WTC11 (cell line): ENCODE measurements around the gene SLC2A10. TPM values are rescaled to one million over a fixed set of nuclear protein-coding genes. Genes with fewer than 3 reads are reported as not detected.

Experiments used
- ATAC-seq: fragments of 200-7000 bp; cut with Tn5 transposase; 2 replicates; pipeline ENCODE4 v1.10.0; 2021; ENCODE audit warnings: mild to moderate bottlenecking, moderate library complexity
- CTCF ChIA-PET: fragments of 300-600 bp; sonication (Branson Sonifier 250); formaldehyde crosslinking; loops from one replicate; lab custom pipeline; 2021; ENCODE audit warnings: antibody characterized with exemption; lab: Charles Lee
- POLR2A ChIA-PET: fragments of 350-600 bp; sonication (Branson Sonifier 250); formaldehyde crosslinking; loops from one replicate; lab custom pipeline; 2021; ENCODE audit warnings: antibody characterized with exemption; lab: Charles Lee
- DNase-seq: peaks from one replicate; pipeline ENCODE4 v3.0.0; 2021; ENCODE audit warnings: low spot score
- H3K27ac Mint-ChIP-seq: 2 replicates; pipeline ENCODE4 v1.8.0; 2021; ENCODE audit warnings: mixed read lengths
- H3K27me3 Mint-ChIP-seq: 2 replicates; pipeline ENCODE4 v1.8.0; 2021; ENCODE audit warnings: low read depth, mild to moderate bottlenecking, moderate library complexity, mixed read lengths
- H3K36me3 Mint-ChIP-seq: 2 replicates; pipeline ENCODE4 v1.8.0; 2021; ENCODE audit warnings: mixed read lengths
- H3K4me1 Mint-ChIP-seq: 2 replicates; pipeline ENCODE4 v1.8.0; 2022; ENCODE audit warnings: mixed read lengths
- H3K4me3 Mint-ChIP-seq: 2 replicates; pipeline ENCODE4 v1.8.0; 2021; ENCODE audit warnings: mild to moderate bottlenecking, moderate library complexity, mixed read lengths
- H3K9me3 Mint-ChIP-seq: 2 replicates; pipeline ENCODE4 v1.8.0; 2021; ENCODE audit warnings: mixed read lengths
- CDX4 ChIP-seq: fragments of 250-450 bp; sonication (Bioruptor Pico); IDR thresholded peaks from 2 replicates; pipeline ENCODE4 v1.9.0; 2021; ENCODE audit warnings: moderate library complexity, mild to moderate bottlenecking, inconsistent platforms, borderline replicate concordance
- CTCF ChIP-seq: fragments of 200-600 bp; IDR thresholded peaks from 2 replicates; pipeline ENCODE4 v1.8.0; 2022; ENCODE audit warnings: antibody characterized with exemption
- ESRRA ChIP-seq: sonication (generic); formaldehyde crosslinking; IDR thresholded peaks from 2 replicates; pipeline ENCODE4 v1.8.1; 2022; ENCODE audit warnings: mild to moderate bottlenecking, missing genetic modification reagents, borderline replicate concordance
- ETV6 ChIP-seq: sonication (generic); formaldehyde crosslinking; IDR thresholded peaks from 2 replicates; pipeline ENCODE4 v1.8.1; 2022; ENCODE audit warnings: mild to moderate bottlenecking, missing genetic modification reagents
- FOXP4 ChIP-seq: sonication (generic); formaldehyde crosslinking; IDR thresholded peaks from 2 replicates; pipeline ENCODE4 v1.8.0; 2022; ENCODE audit warnings: mild to moderate bottlenecking, missing genetic modification reagents
- HMGXB4 ChIP-seq: sonication (generic); formaldehyde crosslinking; IDR thresholded peaks from 2 replicates; pipeline ENCODE4 v1.8.1; 2023; ENCODE audit warnings: mild to moderate bottlenecking, moderate library complexity, missing genetic modification reagents
- IRF2 ChIP-seq: sonication (generic); formaldehyde crosslinking; IDR thresholded peaks from 2 replicates; pipeline ENCODE4 v1.8.0; 2022; ENCODE audit warnings: low read depth, missing genetic modification reagents, borderline replicate concordance
- MYBL2 ChIP-seq: sonication (generic); formaldehyde crosslinking; IDR thresholded peaks from 2 replicates; pipeline ENCODE4 v1.8.1; 2023; ENCODE audit warnings: mild to moderate bottlenecking, moderate library complexity, missing genetic modification reagents
- NFATC4 ChIP-seq: fragments of 250-450 bp; sonication (Bioruptor Pico); IDR thresholded peaks from 2 replicates; pipeline ENCODE4 v1.9.0; 2021; ENCODE audit warnings: mild to moderate bottlenecking
- NR3C1 ChIP-seq: sonication (generic); formaldehyde crosslinking; conservative IDR thresholded peaks from 2 replicates; pipeline ENCODE4 v1.8.1; 2023; ENCODE audit warnings: low read depth, mild to moderate bottlenecking, missing genetic modification reagents
- PRRX2 ChIP-seq: fragments of 250-450 bp; sonication (Bioruptor Pico); IDR thresholded peaks from 2 replicates; pipeline ENCODE4 v1.8.0; 2021; ENCODE audit warnings: mild to moderate bottlenecking
- RORB ChIP-seq: fragments of 250-450 bp; sonication (Bioruptor Pico); IDR thresholded peaks from 2 replicates; pipeline ENCODE4 v1.9.0; 2021; ENCODE audit warnings: mild to moderate bottlenecking
- TEAD4 ChIP-seq: sonication (generic); formaldehyde crosslinking; IDR thresholded peaks from 2 replicates; pipeline ENCODE4 v1.8.0; 2022; ENCODE audit warnings: mild to moderate bottlenecking, missing genetic modification reagents
- USF1 ChIP-seq: sonication (generic); formaldehyde crosslinking; IDR thresholded peaks from 2 replicates; pipeline ENCODE4 v1.8.0; 2022; ENCODE audit warnings: mild to moderate bottlenecking, missing genetic modification reagents
- USF2 ChIP-seq: sonication (generic); formaldehyde crosslinking; IDR thresholded peaks from 2 replicates; pipeline ENCODE4 v1.8.1; 2023; ENCODE audit warnings: mild to moderate bottlenecking, missing genetic modification reagents, moderate library complexity
- ZBTB21 ChIP-seq: sonication (generic); formaldehyde crosslinking; IDR thresholded peaks from 2 replicates; pipeline ENCODE4 v1.8.1; 2023; ENCODE audit warnings: mild to moderate bottlenecking, missing genetic modification reagents, borderline replicate concordance
- ZNF121 ChIP-seq: sonication (generic); formaldehyde crosslinking; IDR thresholded peaks from 2 replicates; pipeline ENCODE4 v1.8.0; 2023; ENCODE audit warnings: missing genetic modification reagents
- ZNF219 ChIP-seq: sonication (generic); formaldehyde crosslinking; IDR thresholded peaks from 2 replicates; pipeline ENCODE4 v1.8.0; 2023; ENCODE audit warnings: missing genetic modification reagents, mild to moderate bottlenecking, borderline replicate concordance
- ZNF416 ChIP-seq: fragments of 250-450 bp; sonication (Bioruptor Pico); IDR thresholded peaks from 2 replicates; pipeline ENCODE4 v1.9.0; 2021; ENCODE audit warnings: mild to moderate bottlenecking, inconsistent platforms
- ZNF532 ChIP-seq: fragments of 250-450 bp; sonication (Bioruptor Pico); IDR thresholded peaks from 2 replicates; pipeline ENCODE4 v1.9.0; 2021; ENCODE audit warnings: mild to moderate bottlenecking, borderline replicate concordance
- total RNA-seq: library from RNA; stranded (reverse); gene quantifications from 3 replicates; pipeline ENCODE4 v1.2.3, GENCODE V29; 2021

Gene SLC2A10
- total RNA-seq, 1 experiment from 2014 or later: 8.0 TPM

- Mint-ChIP-seq H3K36me3 (no peaks in the 10 kb centered on the region), H3K27me3 (peaks cover 3% of the 10 kb centered on the region; the same call in 1 of the 2 replicates), H3K4me3 (no peak overlapping the region), H3K27ac (no peak overlapping the region), H3K4me1 (peaks cover 9% of the 10 kb centered on the region), H3K9me3 (peaks cover 20% of the 10 kb centered on the region)
- CTCF ChIA-PET: interaction anchor here (1.2 kb wide), 1 partner anchor 11 kb away, joined by 6 read pairs; no protein-coding TSS in a partner anchor
- TF ChIP-seq USF1 (no peak), TEAD4 (CRISPR knock-in tag) (no peak), CDX4 (CRISPR knock-in tag) (no peak), ZNF416 (CRISPR knock-in tag) (no peak), PRRX2 (CRISPR knock-in tag) (no peak), CTCF (no peak), HMGXB4 (no peak), ESRRA (no peak), IRF2 (CRISPR knock-in tag) (no peak), FOXP4 (no peak), ZBTB21 (CRISPR knock-in tag) (no peak)
- ATAC-seq: no peak
- POLR2A ChIA-PET: no interaction called here
- DNase-seq: no peak
Observed at GRCh38 chr20:46741924-46742668, 32.6 kb downstream of the SLC2A10 start.

GRCh38 chr20:46742669-46743045 is 33.2 kb downstream of the SLC2A10 start:
- POLR2A ChIA-PET: no interaction called here
- ATAC-seq: no peak
- no peak for DNase-seq
- no peak overlapping the region for H3K27ac Mint-ChIP-seq
- CTCF ChIA-PET: interaction anchor here (1.2 kb wide), 1 partner anchor 10 kb away, joined by 6 read pairs; no protein-coding TSS in a partner anchor
- H3K4me1 Mint-ChIP-seq: peaks cover 9% of the 10 kb centered on the region
- no peaks in the 10 kb centered on the region for H3K36me3 Mint-ChIP-seq
- H3K9me3 Mint-ChIP-seq: peaks cover 20% of the 10 kb centered on the region
- no peak overlapping the region for H3K4me3 Mint-ChIP-seq
- peaks cover 3% of the 10 kb centered on the region; the same call in 1 of the 2 replicates for H3K27me3 Mint-ChIP-seq
- TF ChIP-seq USF2 (no peak), ETV6 (CRISPR knock-in tag) (no peak), NFATC4 (no peak), ZNF219 (CRISPR knock-in tag) (no peak), NR3C1 (CRISPR knock-in tag) (no peak), ZNF121 (no peak), MYBL2 (CRISPR knock-in tag) (no peak), ZNF532 (no peak), HMGXB4 (no peak), RORB (no peak)
